LNCaP clone FGC (cell line): ENCODE measurements around the gene CCM2.

Experiments
- DNase-seq: peaks from one replicate; pipeline ENCODE4 v3.0.0-alpha.2; 2011; ENCODE audit warnings: low read depth
- H3K4me3 ChIP-seq: 2 replicates; pipeline ENCODE4 v1.5.1; 2011; ENCODE audit warnings: mild to moderate bottlenecking, low read depth, low read length, control low read depth
- TF ChIP-seq, protein P1 (sequence below): IDR thresholded peaks from 2 replicates; pipeline ENCODE4 v1.5.1; 2012; ENCODE audit warnings: mild to moderate bottlenecking; ENCODE audit not compliant: control insufficient read depth, insufficient read depth; ENCODE audit errors: extremely low read depth

The CCM2 gene

DNA sequence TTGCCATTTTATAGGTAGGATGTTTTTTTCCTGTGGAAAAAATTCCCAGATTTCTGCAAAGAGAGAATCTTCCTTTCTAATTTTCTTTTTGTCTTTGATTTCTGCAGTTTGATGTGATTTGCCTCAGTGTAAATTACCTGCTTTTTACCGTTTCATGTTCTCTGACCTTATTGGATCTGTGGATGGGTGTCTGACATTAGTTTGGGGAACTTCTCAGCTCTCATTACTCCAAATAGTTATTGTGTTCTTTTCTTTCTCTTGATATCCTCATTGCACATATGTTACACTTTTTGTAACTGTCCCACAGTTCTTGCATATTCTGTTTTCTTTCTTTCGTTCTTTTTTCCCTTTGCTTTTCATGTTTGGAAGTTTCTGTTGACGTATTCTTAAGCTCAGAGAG, 60.3 kb downstream of the CCM2 start:
- TF ChIP-seq, protein P1, sequence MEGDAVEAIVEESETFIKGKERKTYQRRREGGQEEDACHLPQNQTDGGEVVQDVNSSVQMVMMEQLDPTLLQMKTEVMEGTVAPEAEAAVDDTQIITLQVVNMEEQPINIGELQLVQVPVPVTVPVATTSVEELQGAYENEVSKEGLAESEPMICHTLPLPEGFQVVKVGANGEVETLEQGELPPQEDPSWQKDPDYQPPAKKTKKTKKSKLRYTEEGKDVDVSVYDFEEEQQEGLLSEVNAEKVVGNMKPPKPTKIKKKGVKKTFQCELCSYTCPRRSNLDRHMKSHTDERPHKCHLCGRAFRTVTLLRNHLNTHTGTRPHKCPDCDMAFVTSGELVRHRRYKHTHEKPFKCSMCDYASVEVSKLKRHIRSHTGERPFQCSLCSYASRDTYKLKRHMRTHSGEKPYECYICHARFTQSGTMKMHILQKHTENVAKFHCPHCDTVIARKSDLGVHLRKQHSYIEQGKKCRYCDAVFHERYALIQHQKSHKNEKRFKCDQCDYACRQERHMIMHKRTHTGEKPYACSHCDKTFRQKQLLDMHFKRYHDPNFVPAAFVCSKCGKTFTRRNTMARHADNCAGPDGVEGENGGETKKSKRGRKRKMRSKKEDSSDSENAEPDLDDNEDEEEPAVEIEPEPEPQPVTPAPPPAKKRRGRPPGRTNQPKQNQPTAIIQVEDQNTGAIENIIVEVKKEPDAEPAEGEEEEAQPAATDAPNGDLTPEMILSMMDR: no peak
- DNase-seq: no peak
- no peak overlapping the region for H3K4me3 ChIP-seq

DNA sequence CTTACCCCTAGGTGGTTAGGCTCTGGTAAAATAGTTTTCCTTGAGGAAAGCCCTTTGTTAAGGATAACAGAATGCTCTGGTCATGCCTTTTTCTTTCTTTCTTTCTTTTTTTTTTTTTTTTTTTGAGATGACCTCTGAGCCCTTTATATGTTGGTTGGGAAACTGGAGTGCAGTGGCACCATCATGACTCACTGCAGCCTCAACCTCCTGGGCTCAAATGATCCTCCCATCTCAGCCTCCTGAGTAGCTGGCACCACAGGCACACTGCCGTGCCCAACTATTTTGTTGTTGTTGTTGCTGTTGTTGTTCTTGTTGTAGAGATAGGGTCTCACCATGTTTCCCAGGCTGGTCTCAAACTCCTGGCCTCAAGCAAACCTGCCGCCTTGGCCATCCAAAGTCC, 61.4 kb downstream of the CCM2 start:
- no peak overlapping the region for H3K4me3 ChIP-seq
- TF ChIP-seq, protein P1: no peak
- no peak for DNase-seq

DNA sequence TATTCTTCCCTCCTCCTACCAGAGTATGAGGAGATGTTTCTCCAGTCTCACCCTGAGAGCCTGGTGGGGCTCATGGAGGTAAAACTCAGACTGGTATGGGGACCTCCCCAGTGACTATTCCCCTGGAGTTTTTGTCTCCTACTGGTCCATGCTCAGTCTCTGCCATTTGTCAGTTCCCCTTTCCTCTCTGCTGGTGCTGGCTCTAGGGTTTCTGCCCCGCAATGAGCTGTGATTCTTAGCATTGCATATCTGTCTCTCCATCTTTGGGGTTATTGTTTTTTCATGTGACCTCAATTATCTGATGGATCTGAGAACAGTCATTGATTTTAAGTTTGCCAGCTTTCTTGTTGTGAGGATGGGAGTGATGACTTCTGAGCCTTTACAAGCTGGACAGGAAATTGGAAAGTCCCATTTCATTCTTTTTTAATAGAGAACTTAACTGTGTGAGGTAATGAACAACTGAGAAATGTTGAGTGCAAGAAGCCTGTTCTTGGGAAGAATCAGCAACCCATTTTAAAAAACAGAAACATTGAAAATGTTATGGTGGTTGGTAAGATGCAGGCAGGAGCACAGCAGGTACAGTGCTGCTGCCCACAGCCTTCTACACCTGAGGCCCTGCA, 61.9 kb downstream of the CCM2 start:
- DNase-seq: no peak
- no peak overlapping the region for H3K4me3 ChIP-seq
- TF ChIP-seq, protein P1: no peak

DNA sequence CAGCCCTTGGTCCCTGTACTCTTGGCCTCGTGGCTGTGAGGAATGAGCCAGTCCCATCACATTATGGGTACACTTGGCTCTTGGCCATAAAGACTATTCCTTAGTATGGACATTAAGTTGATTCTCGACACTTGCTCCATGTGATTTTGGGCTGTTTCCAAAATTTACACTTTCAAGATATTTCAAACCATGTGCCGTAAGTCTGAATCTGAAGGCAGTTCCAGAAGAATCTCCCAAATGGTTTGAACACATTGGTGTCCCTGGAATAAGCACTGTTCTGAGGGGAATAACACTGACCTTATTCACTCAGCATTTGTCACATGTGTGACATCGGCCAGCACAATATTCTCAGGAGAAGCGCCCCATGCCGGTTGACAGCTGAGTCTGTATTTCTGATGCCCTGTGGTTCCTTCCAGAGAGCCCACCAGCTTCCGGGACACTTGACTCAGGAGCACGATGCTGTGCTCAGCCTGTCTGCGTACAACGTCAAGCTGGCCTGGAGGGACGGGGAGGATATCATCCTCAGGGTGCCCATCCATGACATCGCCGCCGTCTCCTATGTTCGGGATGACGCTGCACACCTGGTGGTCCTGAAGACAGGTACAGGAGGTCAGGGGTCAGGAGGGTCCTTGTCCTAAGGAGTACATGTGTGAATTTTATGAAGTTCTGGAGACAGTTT, 64.2 kb downstream of the CCM2 start:
- no peak overlapping the region for H3K4me3 ChIP-seq
- DNase-seq: no peak
- TF ChIP-seq, protein P1: no peak

DNA sequence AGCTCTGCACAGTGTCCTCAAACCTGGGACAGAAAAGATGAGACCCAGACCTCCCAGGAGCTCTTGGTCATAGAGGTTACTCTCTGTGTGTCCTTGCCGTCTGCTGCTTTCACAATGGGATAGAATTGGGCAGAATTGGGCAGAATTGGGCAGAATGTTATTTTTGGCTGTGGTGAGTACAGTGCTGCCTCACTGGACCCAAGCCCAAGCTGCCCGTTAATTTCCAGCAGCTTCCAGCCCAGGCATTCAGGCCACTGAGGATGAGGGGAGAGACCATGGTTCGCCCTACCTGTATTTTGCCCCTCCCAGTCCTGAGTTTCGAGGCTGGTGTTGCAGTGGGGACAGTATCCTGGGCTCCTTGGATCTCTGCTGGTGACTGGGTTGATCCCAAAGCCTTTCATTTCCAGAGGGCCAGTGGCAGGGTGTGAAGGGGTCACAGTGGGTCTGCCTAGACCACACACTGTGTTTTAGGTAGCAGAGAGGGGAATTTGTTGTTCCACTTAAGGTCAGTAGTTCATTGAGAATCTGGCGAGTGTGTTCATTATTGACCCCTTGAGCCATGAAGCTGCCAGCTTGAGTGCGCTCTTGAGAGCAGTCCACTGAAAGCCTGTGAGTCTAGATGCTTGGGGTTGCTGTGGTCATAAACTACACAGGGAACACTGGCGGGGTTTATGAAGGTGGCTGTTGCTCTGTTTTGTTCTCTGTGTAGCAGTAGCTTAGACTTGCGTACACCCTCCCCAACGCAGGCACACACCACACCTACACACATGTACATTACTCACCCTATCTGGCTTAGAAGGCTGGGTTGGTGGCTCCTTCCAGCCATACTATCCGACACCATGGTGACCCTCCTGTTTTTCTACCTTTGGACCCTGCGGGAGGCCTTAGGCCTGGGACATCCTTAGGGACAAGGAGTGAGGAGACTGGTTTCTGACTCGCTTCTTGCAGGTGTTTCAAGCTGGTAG, 65.3 kb downstream of the CCM2 start:
- H3K4me3 ChIP-seq: no peak overlapping the region
- DNase-seq: no peak
- TF ChIP-seq, protein P1: no peak

DNA sequence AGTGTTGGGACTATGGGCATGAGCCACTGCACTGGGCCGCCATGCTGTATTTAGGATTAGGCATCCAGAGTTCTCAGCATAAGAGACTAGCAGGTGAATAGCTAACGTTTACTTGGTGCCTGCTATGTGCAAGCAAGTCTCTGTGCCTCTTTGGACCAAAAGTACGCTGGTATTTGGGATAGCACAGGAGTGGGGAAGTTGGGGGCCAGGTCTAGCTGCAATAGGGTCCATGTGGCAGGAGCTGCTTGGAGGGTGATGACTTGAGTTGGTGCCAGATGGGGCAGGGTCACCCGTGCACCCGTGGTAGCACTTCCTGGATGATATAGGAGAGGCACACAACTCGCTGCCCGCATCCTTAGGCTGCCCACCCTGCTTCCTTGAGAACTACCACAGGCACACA, 66.4 kb downstream of the CCM2 start:
- DNase-seq: no peak
- TF ChIP-seq, protein P1: no peak
- no peak overlapping the region for H3K4me3 ChIP-seq
